HG02943 (cell line): Measurements from ENCODE around the gene NTRK1.

Experiments
- ATAC-seq: cut with Tn5 transposase; IDR thresholded peaks from one replicate; pipeline ENCODE4 v1.9.1; 2021; ENCODE audit warnings: mild to moderate bottlenecking, low read depth, moderate library complexity; ENCODE audit not compliant: unreplicated experiment

Gene NTRK1

DNA sequence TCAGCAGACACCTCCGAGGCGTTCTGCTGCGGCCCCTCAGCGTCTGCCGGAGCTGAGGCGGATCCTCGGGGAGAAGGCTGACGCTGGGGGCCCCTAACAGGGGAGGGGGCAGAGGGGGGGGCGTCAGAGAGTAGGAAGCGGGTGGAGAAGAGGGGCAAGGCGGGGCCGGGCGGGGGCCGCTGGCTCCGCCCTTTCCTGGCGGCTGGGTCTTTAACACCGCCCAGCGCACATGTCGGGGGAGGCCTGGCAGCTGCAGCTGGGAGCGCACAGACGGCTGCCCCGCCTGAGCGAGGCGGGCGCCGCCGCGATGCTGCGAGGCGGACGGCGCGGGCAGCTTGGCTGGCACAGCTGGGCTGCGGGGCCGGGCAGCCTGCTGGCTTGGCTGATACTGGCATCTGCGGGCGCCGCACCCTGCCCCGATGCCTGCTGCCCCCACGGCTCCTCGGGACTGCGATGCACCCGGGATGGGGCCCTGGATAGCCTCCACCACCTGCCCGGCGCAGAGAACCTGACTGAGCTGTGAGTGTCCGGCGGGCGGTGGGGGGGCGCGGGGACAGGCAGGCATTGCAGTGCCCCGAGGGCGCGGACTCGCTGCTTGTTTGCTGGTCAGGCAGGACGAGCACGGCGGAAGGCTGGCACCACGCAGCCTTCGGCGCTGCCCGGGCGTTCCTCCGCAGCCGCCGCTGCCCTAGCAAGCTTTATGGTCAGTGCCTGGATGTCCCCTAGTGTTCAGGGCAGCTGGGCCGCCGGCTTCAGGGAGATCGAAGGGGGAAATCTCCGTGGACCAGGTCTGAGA is at the start of gene NTRK1:
TSS of gene NTRK1 (plus strand) at position 238 of the 796 bp plus-strand sequence. CDS start at position 308, 70 bp downstream.
- ATAC-seq = no peak

DNA sequence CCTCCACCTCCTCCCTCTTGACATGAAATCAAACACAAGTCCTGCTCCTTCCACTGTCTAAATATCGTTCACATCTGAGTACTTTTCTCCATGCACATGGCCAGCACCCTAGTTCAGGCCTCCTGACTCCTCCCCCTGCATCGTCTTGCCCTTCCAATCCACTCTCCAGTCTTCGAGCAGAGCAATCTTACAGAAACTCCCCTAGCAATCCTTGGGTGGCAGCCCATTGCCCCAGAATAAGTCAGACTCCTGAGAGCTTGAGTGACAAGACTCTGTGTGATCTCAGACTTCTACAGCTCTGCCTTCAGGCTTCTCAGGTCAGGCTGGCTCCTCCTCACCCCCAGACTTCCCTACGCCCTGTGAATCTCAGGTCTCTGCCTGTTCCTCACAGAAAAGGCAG is 49.5 kb upstream of the NTRK1 start:
- no peak for ATAC-seq

DNA sequence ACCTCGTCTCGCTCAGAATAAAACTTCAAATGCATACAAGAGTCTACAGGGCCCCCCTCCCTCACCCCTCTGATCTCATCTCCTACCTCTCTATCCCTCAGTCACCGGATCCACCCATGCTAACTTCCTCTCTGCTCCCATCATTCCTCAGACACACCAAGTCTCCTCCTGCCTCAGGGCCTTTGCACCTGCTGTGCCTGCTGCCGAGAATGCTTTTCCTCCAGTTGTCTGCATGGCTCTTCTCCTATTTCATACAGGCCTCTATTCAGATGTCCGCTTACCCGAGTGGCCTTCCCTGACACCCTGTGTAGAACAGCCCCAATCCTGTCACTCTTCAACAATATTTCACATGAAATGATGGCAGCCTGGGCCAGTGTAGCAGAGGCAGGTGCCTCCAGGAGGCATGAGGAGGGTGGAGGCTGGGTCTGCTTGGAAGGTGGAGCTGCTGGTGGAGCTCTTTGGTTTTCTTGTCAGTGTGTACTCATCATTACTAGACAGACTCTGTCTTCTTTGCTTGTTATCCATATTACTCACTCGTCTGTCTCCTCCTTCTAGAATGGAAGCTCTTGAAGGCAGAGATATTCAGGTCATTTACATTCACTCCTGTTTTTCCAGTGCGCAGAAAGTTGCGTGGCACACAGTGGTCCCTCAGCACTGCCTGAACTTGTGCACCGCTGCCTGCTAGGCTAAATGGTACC is 48.2 kb upstream of the NTRK1 start:
- ATAC-seq = no peak

DNA sequence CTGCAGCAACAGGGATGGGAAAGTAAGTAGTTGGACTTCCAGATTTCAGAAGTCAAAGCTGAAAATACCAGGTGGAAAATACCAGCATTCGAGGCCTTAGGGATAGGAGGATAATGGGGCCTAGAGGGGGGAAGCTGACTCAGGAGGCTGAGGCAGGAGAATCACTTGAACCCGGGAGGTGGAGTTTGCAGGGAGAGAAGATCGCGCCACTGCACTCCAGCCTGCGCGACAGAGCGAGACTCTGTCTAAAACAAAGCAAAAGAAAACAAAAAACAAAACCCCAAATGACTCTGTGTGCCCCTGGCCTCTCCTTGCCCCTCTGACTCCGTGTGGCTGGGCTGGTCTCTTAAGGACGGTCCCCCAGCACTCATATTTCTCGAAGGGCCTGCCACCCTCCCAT is 47.4 kb upstream of the NTRK1 start:
- ATAC-seq = no peak

DNA sequence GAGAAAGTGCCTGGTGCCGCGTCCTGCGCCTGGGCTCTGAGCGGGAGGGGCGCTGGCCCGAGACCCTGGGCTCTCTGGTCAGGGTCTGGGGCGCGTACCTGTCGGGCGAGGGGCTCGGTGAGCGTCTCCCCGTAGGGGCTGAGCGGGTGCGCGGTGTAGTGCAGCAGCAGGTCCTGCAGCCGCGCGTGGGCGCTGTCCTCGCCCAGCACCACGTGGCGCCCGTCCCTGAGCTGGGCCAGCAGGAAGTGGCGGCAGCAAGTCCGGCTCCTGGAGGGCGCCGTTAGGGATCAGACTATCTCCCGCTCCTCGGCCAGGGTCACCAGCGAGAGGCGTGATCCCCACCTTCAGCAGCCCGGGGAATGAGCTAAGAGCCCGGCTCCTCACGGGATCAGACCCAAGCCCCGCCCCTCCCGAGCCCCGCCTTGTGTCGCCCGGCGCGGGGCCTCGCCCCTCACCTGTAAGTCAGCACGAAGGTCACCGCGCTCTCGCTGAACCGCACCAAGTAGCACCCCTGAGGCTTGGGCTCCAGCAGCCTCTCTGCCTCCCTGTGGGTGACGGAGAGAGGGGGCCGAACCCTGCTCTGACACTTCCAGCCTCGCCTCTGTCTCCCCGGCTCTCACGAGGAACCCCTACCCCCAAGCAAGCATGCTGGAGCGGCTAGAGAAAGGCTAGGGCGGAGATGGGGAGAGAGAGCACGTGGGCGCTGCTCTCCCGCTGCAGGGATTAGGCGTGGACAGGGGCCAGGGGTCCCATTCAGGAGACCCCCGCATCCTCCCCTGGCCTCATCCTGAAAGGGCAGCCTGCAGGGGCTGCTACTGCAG is 46.7 kb upstream of the NTRK1 start:
- ATAC-seq = no peak

DNA sequence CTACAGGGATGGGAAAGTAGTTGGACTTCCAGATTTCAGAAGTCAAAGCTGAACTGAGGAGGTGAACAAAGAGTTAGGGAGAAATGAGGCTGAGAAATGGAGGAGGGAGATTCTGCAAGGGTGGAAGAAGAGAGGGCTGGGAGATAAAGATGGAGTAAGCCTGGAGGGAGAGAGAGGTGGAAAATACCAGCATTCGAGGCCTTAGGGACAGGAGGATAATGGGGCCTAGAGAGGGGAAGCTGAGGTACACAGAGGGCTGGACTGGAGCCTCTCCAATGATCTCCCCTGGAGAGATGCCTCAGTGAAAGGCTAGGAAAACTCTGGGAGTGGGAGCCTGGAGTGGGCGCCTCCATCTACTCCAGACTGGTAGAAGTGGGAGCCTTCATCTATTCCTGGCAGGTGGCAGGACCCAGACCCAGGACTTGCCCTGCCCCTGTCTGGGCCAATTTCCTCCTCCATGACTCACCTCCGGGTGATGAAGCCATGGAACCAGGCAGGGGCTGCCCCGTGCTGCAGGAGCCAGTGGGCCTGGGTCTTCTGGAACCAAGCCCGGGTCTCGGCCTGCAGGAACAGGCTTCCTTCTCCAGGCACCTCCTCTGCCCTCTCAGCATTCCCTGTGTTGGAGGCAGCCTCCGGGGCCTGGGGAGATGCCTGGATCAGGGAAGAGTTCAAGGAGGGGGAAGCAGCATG is 45.9 kb upstream of the NTRK1 start:
- ATAC-seq = no peak

DNA sequence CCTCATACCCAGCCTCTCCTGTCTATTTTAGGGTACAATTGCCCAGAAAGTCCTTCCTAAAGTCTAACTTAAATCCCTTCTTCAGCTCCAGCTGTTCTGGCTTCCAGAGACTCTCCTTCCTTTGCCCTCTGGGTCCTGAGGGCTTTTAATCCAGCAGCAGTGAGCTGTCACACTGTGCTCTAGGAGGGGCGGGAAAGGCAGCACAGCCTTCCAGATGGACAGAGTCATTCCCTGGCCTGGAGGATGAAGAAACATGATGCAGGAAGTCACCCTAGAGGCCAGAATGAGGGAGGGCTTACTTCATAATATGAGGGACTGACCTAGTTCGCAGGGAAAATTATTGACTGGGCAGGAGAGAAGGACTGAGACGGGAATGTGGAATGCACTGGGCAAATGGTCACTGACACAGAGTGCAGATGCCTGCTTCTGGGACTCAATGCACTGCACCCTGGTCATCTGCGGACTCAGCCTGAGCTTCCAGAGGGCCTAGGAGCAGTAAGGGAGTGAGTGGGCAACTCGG is 45.3 kb upstream of the NTRK1 start:
- no peak for ATAC-seq

DNA sequence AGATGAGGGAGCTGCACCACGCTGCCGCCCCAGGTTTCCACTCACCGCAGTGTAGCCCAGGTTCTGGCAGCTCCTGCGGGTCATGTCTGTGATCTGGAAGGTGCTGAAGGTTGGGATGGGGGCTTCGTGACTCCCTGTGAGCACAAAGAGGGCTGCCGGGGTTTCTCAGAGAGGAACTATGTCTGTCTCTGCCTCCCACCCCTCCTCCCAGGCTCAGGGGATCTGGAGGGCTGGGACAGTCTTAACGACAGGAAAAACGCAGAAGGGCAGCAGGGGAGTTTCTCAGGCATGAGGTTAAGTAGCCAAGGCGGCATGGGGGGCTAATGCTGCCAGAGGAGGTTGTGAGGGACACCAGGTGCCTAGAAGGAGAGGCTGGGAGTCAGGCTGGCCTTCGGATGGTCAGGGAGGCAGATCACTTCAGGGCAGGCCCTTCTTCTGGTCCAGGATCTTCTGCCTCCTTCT is 44.7 kb upstream of the NTRK1 start:
- ATAC-seq = no peak

DNA sequence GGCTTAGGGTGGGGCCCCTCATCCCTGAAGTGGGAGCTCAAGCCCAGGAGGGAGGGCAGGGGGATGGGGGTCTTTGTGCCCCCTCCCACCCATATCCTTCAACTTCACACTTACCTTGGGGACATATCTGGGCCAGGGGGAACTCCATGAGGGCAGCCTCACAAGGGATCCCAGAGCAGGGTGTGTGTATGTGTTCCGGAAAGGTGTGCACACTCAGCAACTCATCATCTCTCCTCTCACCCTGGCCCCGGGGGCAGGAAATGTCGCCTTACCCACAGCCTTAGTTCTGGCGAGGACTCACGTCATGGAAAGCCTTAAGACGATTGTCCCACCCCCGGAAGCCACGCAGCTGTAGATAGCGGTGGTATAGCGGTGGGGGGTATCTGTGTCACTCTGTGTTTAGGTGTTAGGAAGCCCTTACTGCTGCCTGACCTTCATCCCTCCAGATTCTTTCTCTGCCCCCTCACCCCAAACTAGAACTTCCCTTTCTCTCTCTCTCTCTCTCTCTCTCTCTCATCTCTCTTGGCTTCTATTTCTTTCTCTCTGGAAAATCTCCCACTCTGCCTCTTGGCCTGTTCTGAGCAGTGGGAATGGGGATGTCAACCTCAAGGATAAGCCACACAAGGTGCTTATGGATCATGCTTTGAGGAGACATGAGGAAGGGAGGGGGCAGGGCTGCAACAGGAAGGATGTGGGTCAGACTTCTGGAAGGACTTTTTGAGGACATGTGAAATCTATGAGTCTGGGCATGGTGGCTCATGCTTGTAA is 43.9 kb upstream of the NTRK1 start, which contains the start of gene SH2D2A:
TSS of gene SH2D2A (minus strand) at position 288 of the 768 bp plus-strand sequence. CDS start at position 148, 140 bp downstream.
- peak; percentile 58 for ATAC-seq

DNA sequence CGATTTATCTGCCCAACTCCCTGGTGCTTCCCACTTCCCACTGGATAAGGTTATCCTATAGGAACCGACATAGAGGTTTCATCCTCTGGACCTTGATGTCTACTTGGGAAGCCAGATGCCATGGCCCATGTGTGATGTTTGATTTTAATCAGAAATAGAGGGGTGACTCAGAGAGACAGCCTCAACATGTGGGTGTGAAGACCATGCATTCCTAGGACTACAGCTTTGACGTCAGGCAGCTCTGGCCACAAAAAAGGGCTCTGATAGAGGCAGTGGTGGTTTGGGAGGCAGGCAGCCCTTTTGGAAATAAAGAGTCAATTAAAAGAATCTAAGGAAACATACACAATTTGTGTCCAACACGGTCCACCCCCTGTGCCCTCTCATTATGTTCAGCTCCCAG is 38.9 kb upstream of the NTRK1 start:
- no peak for ATAC-seq

DNA sequence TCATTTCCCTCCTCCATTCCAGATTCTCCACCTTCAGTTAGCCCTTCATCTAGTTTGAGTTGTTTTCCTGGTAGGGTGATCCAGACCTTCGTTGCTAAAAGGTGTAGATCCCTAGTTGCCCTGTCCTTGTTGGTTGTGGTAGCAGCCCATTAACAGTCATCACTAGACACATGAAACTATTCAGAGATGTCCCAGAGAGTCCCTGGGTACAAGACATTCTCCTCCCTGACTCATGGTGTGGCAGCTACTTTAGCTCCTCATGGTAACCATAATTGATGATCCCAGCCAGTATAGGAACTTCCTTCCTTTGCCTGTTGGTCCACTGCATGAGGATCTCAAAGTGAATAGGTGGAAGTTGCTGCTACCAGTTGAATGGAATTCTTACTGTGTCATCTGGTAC is 38.0 kb upstream of the NTRK1 start:
- no peak for ATAC-seq

DNA sequence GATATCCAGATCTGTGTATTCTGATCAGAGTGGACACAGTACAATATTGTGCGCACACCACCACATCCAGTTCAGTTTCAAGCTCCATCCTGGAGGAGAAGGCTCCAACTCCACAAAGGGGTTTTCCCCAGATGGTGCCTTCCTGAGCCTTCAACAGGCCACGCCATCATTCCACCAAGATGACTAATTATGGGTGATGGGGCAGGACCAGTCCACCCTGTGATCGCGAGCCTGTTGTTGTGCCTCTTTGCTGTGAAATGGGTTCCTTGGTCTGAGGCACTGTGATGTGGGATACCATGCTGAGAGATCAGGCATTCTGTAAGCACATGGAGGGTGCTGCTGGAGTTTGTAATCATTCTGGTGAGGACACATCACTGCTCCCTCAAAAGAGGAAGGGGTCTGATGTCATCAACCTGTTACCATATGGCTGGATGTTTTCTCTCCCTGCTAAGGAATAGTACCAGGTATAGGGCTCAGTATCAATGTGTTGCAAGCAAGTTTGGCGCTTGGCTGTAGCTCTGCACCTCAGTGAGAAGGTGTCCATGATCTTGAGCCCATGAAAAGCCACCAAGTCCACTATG is 37.4 kb upstream of the NTRK1 start:
- ATAC-seq = no peak

DNA sequence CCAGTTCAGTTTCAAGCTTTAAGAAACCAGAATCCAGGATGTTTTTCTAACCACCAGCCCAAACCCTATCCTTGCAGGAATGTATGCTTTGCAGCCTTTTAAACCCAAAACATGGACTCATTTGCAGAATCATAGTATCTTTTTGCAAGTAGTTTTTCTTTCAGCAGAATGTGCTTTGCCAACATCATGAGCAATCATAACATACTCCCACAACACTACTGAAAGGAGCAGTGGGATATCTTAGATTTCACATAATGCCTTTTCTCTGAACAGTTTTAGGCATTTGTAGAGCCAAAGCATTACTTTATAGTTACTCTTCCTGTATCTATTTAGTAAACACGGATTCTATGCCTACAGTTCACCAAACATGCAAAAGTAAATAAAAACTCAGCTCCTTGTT is 34.0 kb upstream of the NTRK1 start:
- ATAC-seq = no peak

DNA sequence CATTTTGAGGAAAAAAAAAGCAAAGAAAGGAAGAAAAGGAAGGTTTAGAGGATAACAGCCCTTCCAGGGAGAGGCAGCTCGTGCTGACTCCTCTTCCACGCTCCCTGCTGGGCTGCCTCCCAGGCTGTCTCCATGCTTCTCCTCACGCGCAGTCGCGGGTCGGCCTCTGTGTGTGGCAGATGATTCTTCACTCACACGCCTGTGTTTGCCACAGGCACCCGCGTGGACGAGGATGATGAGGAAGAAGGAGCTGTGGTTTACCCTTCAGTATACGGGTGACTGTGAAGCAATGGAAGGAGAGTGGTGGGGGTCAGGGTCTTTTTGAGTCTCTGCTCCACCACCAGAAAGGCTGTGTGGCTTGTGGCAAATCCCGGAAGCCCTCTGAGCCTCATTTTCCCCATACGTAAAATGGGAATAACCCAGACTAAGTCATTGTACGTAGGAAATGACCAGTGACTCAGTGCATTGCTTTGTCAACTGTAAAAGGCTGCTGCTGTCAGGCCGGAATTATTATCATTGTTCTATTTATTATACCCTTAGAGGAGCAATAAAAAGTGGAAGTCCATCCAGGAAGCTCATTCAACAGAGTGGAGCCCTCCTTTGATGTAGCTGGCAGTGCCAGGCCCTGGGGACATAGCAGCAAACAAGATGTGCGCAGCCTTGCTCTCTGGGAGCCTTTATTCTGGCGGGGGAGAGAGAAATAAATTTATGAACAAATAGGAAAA is 32.1 kb upstream of the NTRK1 start:
- no peak for ATAC-seq

DNA sequence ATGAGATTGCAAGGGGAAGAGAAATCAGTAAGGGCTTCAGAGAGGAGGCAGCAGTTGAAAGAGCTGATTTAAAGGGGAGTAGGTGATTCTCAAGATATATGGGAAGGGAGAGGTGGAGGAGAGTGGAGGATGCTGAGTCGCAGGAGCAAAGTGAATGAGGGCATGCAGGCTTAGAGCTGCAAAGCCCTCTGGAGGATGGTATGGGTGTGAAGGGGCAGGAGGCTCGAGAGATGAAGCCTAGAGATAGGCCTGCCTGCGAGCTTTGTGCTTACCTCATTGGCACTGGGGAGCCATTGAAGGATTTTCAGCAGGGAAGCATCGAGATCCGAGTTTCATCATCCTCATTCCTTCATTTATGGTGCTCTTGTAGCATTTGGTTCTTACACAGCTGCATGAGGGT is 28.2 kb upstream of the NTRK1 start:
- ATAC-seq = no peak

DNA sequence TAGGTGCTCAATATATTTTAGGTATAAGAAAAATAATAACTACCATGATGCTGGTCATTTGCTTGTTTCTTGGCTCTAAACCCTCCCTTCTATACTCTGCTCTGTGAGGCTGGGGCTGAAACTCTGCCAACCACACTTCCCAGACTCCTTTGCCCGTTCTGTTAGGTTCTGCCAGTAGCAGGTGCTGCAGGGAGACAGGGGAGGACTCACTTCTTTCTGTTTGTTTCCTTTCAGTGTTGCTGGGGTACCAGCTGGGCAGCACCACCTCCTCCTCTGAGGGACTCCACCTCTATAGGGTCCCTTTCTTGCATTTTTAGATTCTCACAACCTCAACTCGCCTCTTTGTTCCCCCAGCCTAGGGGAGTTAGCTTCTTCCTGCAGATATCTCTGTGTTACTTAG is 27.1 kb upstream of the NTRK1 start:
- ATAC-seq = no peak

DNA sequence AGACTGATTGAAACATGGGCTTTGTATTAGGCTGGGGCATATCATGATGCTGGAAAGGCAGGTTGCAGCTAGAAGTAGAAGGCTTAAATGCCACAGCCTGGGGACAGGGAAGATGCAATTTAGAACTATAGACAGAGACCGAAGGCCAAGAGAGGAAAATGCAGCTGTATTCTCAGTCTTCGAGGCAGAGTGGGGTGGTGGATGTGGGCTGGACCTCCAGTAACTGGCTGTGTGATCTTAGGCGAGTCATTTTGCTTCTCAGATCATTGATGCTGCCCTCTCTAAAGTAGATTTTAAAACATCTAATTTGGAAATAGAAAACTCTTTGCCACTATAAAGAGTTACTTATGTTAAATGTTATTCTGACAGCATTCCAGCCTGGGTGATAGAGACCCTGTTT is 26.3 kb upstream of the NTRK1 start:
- no peak for ATAC-seq

DNA sequence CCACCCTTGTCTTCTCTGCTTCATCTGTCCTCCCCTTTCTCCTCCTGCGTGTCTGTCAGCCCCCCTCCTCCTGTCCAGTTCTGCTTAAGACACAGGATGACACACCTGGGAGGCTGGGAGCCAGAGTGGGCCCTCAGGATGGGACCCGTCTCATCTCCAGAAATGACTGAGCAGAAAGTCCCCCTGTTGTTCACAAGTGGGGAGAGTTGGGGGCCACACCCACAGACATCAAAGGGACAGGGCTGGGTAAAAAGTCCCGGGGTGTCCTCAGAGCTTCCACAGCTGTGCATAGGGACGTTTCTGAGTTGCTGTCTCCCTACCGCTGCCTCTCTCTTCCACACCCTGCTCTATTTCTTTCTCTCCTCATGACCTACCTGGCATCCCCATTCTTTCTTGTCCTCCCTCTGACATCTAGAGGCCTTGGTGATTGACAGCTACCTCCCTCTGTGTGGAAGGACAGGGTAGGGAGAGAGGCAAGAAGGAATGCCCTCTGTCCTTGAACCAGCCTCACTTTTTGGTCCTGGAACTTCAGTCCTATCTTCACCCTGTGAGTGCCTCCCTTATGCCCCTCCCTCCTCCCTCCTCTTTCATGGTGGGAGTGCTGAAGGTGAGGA is 24.5 kb upstream of the NTRK1 start:
- no peak for ATAC-seq
